Neural crest cell (in vitro differentiated cells): ENCODE results near the gene PRMT6. TPM values are rescaled to one million over a fixed set of nuclear protein-coding genes. Genes with fewer than 3 reads are reported as not detected.

Experiments used
- DNase-seq: peaks from one replicate; pipeline ENCODE4 v3.0.0; 2021; ENCODE audit warnings: low read depth, mixed read lengths, low spot score
- H3K27ac Mint-ChIP-seq: one replicate; pipeline ENCODE4 v1.8.0; 2021; ENCODE audit warnings: mild to moderate bottlenecking, mixed read lengths; ENCODE audit not compliant: unreplicated experiment
- H3K27me3 Mint-ChIP-seq: 2 replicates; pipeline ENCODE4 v1.8.0; 2021; ENCODE audit warnings: low read depth, mild to moderate bottlenecking, mixed read lengths
- H3K36me3 Mint-ChIP-seq: 2 replicates; pipeline ENCODE4 v1.8.0; 2021; ENCODE audit warnings: low read depth, mild to moderate bottlenecking, mixed read lengths
- H3K4me1 Mint-ChIP-seq: 2 replicates; pipeline ENCODE4 v1.8.0; 2021; ENCODE audit warnings: mixed read lengths
- H3K4me3 Mint-ChIP-seq: one replicate; pipeline ENCODE4 v1.8.0; 2021; ENCODE audit warnings: mild to moderate bottlenecking, mixed read lengths
- H3K9me3 Mint-ChIP-seq: 2 replicates; pipeline ENCODE4 v1.8.0; 2021; ENCODE audit warnings: mixed read lengths
- CTCF ChIP-seq: fragments of 200-600 bp; sonication (generic); conservative IDR thresholded peaks from 2 replicates; pipeline ENCODE4 v1.5.0; 2021; ENCODE audit warnings: antibody characterized with exemption, mild to moderate bottlenecking
- total RNA-seq: library from RNA; stranded (reverse); gene quantifications from 2 replicates; pipeline ENCODE4 v1.2.1, GENCODE V29; 2021

Gene PRMT6
- total RNA-seq, 1 donor from 2014 or later, result 34.2 TPM

DNA sequence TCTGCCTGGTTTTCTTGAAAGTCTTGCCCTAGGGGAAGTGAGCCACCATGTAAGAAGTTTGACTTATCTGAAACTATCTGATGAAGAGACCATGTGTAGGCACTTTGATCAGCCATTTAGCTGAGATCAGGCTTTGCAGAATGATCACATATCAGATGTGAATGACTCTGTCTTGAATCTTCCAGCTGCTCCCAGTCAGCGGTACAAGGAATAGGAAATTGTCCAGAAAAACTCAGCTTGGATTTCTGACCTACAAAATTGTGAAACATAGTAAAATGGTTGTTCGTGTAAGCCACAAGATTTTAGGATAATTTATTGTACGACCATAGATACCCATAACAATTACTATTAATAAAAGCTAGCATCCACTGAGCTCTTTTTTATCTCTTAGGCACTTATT is 42.5 kb downstream of the PRMT6 start:
- DNase-seq, result no peak
- Mint-ChIP-seq H3K4me3 (no peak overlapping the region), H3K9me3 (peaks cover 9% of the 10 kb centered on the region), H3K27me3 (no peaks in the 10 kb centered on the region), H3K36me3 (no peaks in the 10 kb centered on the region), H3K4me1 (peaks cover 19% of the 10 kb centered on the region), H3K27ac (no peak overlapping the region)
- TF ChIP-seq CTCF, result no peak

DNA sequence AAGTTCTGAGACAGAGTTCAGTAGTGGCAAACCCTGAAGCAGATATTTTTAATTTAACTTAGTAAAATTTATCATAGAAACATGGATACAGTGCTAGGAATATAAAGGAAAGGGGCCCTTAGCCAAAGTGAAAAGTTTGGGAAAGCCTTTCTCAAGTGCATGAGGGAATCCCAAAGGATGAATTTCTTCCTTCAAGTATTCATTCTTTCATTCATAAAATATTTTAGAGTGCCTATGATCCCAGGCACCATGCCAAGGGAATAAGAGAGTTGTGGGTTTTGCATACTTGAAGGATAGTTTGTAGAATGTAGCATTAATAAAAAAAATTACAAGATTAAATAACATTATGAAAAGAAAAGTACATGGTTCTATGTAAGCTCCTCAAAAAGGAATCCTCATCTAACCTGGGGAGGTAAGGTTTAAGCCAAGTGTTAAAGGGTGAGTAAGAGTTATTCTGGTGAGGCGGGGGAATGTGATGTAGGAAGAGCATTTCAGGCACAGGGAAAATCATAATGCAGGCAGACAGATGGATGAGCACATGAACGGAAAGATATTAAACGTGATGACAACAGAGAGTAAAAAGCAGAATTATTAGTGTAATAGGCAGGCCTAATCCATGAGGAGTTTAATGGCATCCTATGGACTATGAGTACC is 44.0 kb downstream of the PRMT6 start:
- peaks cover 25% of the 10 kb centered on the region for H3K4me1 Mint-ChIP-seq
- peaks cover 9% of the 10 kb centered on the region for H3K9me3 Mint-ChIP-seq
- H3K27me3 Mint-ChIP-seq, result no peaks in the 10 kb centered on the region
- H3K4me3 Mint-ChIP-seq, result no peak overlapping the region
- no peak for TF ChIP-seq CTCF
- DNase-seq, result no peak
- H3K27ac Mint-ChIP-seq, result no peak overlapping the region
- no peaks in the 10 kb centered on the region for H3K36me3 Mint-ChIP-seq

- Mint-ChIP-seq H3K4me1 (peaks cover 41% of the 10 kb centered on the region), H3K27me3 (no peaks in the 10 kb centered on the region), H3K27ac (no peak overlapping the region), H3K36me3 (no peaks in the 10 kb centered on the region), H3K9me3 (peaks cover 3% of the 10 kb centered on the region), H3K4me3 (no peak overlapping the region)
- no peak for DNase-seq
- no peak for TF ChIP-seq CTCF
These were observed 49.4 kb downstream of the PRMT6 start for GRCh38 chr1:107105914-107106313.

Other genes starting within 250 kb of the PRMT6 start
- 1.1 and 1.3 TPM in 2 replicates for gene NTNG1, start 84.4 kb downstream of the PRMT6 start, total RNA-seq